Neural progenitor cell (in vitro differentiated cells): ENCODE results near the gene HEATR5B.

Source experiments
- EZH2 ChIP-seq: fragments of 200-600 bp; sonication (generic); IDR thresholded peaks from 2 replicates; pipeline ENCODE4 v1.6.1; 2017; ENCODE audit warnings: antibody characterized with exemption, mild to moderate bottlenecking, moderate library complexity
- EZH2phosphoT487 ChIP-seq: fragments of 200-600 bp; sonication (generic); IDR thresholded peaks from 2 replicates; pipeline ENCODE4 v1.6.1; 2017; ENCODE audit warnings: antibody characterized with exemption
- TF ChIP-seq, protein P1 (sequence below): fragments of 200-600 bp; sonication (generic); IDR thresholded peaks from 2 replicates; pipeline ENCODE4 v1.5.1; 2017; ENCODE audit warnings: antibody characterized with exemption, mild to moderate bottlenecking

GRCh38 chr2:37080266-37080665 is 3.9 kb downstream of the HEATR5B start:
- TF ChIP-seq, protein P1, sequence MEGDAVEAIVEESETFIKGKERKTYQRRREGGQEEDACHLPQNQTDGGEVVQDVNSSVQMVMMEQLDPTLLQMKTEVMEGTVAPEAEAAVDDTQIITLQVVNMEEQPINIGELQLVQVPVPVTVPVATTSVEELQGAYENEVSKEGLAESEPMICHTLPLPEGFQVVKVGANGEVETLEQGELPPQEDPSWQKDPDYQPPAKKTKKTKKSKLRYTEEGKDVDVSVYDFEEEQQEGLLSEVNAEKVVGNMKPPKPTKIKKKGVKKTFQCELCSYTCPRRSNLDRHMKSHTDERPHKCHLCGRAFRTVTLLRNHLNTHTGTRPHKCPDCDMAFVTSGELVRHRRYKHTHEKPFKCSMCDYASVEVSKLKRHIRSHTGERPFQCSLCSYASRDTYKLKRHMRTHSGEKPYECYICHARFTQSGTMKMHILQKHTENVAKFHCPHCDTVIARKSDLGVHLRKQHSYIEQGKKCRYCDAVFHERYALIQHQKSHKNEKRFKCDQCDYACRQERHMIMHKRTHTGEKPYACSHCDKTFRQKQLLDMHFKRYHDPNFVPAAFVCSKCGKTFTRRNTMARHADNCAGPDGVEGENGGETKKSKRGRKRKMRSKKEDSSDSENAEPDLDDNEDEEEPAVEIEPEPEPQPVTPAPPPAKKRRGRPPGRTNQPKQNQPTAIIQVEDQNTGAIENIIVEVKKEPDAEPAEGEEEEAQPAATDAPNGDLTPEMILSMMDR: no peak
- TF ChIP-seq EZH2phosphoT487: no peak
- TF ChIP-seq EZH2: no peak
